ENCODE data around the gene HOXC12. TPM values are rescaled to one million over a fixed set of nuclear protein-coding genes. Genes with fewer than 3 reads are reported as not detected.

HOXC12 gene
- total and polyA plus RNA-seq, 3 experiments from 2014 or later = not detected

DNA sequence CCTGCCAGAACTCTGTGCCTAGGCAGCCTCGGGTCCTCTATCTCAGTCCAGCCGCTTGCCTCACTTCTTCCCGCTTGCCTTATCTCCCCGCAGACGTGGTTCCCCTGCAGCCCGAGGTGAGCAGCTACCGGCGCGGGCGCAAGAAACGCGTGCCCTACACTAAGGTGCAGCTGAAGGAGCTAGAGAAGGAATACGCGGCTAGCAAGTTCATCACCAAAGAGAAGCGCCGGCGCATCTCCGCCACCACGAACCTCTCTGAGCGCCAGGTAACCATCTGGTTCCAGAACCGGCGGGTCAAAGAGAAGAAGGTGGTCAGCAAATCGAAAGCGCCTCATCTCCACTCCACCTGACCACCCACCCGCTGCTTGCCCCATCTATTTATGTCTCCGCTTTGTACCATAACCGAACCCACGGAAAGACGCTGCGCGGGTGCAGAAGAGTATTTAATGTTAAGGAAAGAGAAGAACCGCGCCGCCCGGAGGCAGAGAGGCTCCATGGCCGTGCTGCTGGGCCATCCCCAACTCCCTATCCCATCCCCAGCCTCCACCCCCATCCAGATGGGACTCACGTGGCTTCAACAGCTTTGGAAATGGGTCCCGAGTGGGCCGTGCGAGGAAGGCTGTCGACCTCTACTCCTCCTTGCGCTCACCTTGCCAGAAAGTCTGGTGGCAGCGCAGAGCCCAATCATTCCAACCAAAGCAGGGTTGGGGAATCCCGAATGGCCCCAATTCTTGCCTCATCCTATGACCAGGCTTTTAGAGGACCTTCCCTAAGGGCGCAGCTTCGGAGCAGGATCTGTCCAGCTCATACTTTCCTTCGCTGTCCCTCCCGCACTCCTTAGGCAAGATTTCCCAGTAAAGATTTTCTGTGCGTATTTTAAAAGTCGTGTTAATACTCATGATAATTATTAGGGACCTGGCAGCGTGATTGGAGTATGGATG lies 9.5 kb upstream of the HOXC12 start:
- Histone ChIP-seq H3K4me1 (ENCODE audit: insufficient read depth, low read length) (no peaks in the 10 kb centered on the region), H3K9me3 (ENCODE audit: low read length) (no peaks in the 10 kb centered on the region), H3K27me3 (ENCODE audit: insufficient read depth, low read length, poor library complexity, severe bottlenecking) (peaks cover 76% of the 10 kb centered on the region), H3K36me3 (ENCODE audit: insufficient read depth, low read length) (no peaks in the 10 kb centered on the region), H3K4me3 (ENCODE audit: low read length) (no peak overlapping the region), H3K27ac (ENCODE audit: low read depth, low read length) (no peak overlapping the region)
- H3K36me3 Mint-ChIP-seq = no peaks in the 10 kb centered on the region
- peak overlapping the region in 1 of 7 donors; percentile 14 for H3K4me3 Mint-ChIP-seq
- no peak for DNase-seq
- no peak overlapping the region for H3K27ac Mint-ChIP-seq
- peaks cover under 1 to 7% (median 6%) of the 10 kb centered on the region in 3 donors for H3K4me1 Mint-ChIP-seq
- CTCF ChIA-PET = no interaction called here
- POLR2A ChIA-PET = no interaction called here
- peaks cover 91 to 98% of the 10 kb centered on the region in 2 donors for H3K27me3 Mint-ChIP-seq
- peaks cover 0 to 2% (median 0%) of the 10 kb centered on the region in 5 donors for H3K9me3 Mint-ChIP-seq

GRCh38 chr12:53947743-53948142 lies 7.0 kb upstream of the HOXC12 start:
- H3K27me3 Mint-ChIP-seq = peaks cover 93 to 100% of the 10 kb centered on the region in 2 donors
- no peak for DNase-seq
- H3K36me3 ChIP-seq (ENCODE audit: insufficient read depth, low read length) = no peaks in the 10 kb centered on the region
- CTCF ChIA-PET = no interaction called here
- no peak overlapping the region for H3K27ac ChIP-seq (ENCODE audit: low read depth, low read length)
- no peaks in the 10 kb centered on the region for H3K36me3 Mint-ChIP-seq
- peaks cover 91% of the 10 kb centered on the region for H3K27me3 ChIP-seq (ENCODE audit: insufficient read depth, low read length, poor library complexity, severe bottlenecking)
- POLR2A ChIA-PET = no interaction called here
- no peaks in the 10 kb centered on the region for H3K9me3 ChIP-seq (ENCODE audit: low read length)
- H3K4me3 ChIP-seq (ENCODE audit: low read length) = no peak overlapping the region
- peaks cover 8% of the 10 kb centered on the region for H3K4me1 ChIP-seq (ENCODE audit: insufficient read depth, low read length)
- no peak overlapping the region for H3K4me3 Mint-ChIP-seq
- peaks cover 0 to 2% (median 0%) of the 10 kb centered on the region in 5 donors for H3K9me3 Mint-ChIP-seq
- H3K27ac Mint-ChIP-seq = peak overlapping the region in 1 of 8 donors; percentile 68
- H3K4me1 Mint-ChIP-seq = peaks cover 6 to 21% (median 6%) of the 10 kb centered on the region in 3 donors

- no peak for DNase-seq
- no peaks in the 10 kb centered on the region for H3K9me3 ChIP-seq (ENCODE audit: low read length)
- ChIA-PET POLR2A (no interaction called here), CTCF (no interaction called here)
- Mint-ChIP-seq H3K4me3 (peak overlapping the region in 2 of 7 donors; percentile 6 to 52), H3K27me3 (peaks cover 95 to 100% of the 10 kb centered on the region in 2 donors), H3K36me3 (no peaks in the 10 kb centered on the region), H3K27ac (peak overlapping the region in 2 of 8 donors; percentile 43 to 68), H3K4me1 (peaks cover 11 to 26% (median 11%) of the 10 kb centered on the region in 3 donors), H3K9me3 (peaks cover 0 to 5% (median 3%) of the 10 kb centered on the region in 5 donors)
- H3K4me3 ChIP-seq (ENCODE audit: low read length) = no peak overlapping the region
- H3K27ac ChIP-seq (ENCODE audit: low read depth, low read length) = no peak overlapping the region
- H3K36me3 ChIP-seq (ENCODE audit: insufficient read depth, low read length) = no peaks in the 10 kb centered on the region
- H3K4me1 ChIP-seq (ENCODE audit: insufficient read depth, low read length) = peaks cover 8% of the 10 kb centered on the region
- H3K27me3 ChIP-seq (ENCODE audit: insufficient read depth, low read length, poor library complexity, severe bottlenecking) = peaks cover 91% of the 10 kb centered on the region
Measured at GRCh38 chr12:53948650-53949593, 5.8 kb upstream of the HOXC12 start.

DNA sequence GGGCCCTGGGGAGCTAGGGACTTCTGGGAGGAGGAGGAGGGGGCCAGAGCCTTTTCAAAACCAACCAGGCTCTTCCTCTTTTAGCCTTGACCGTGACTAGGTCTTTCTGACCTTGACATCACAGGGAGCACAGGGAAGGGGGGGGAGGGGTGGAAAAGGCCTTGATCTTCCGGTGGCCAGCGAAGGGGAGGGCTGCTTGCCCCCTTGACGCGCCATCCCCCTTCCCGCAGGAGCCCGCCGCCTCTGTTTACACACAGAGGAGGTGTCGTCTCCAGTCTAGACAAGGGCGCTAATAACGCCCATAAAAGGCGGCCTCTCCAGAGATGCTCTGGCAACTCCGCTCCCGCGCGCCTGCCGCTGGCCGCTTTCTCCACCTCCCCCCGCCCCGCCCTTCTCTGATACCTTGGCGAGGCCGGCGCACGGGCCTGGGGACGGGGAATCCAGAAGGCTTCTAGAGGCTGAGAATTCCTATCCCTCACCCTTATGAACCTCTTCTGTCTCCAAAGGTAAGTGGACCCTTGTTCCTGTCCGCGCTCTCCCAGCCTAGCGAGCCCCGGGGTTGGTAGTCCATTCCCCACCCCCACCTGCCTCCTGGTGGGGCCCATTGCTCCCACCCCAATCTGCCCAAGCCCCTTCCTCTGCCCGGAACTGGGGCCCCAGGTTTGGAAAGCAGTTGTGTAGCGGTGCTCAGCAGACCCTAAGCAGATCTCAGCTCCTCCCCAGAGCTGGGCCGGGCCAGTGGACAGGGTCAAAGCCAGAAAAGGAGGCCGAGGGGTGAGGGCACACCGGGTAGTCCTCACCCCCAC lies 4.9 kb upstream of the HOXC12 start:
- no peak overlapping the region for H3K27ac ChIP-seq (ENCODE audit: low read depth, low read length)
- Mint-ChIP-seq H3K27me3 (peaks cover 95 to 100% of the 10 kb centered on the region in 2 donors), H3K36me3 (no peaks in the 10 kb centered on the region), H3K4me1 (peaks cover 10 to 28% (median 11%) of the 10 kb centered on the region in 3 donors), H3K9me3 (peaks cover 0 to 8% (median 3%) of the 10 kb centered on the region in 5 donors), H3K4me3 (peak overlapping the region in 1 of 7 donors; percentile 52), H3K27ac (peak overlapping the region in 2 of 8 donors; percentile 62 to 68)
- peaks cover 8% of the 10 kb centered on the region for H3K4me1 ChIP-seq (ENCODE audit: insufficient read depth, low read length)
- H3K27me3 ChIP-seq (ENCODE audit: insufficient read depth, low read length, poor library complexity, severe bottlenecking) = peaks cover 91% of the 10 kb centered on the region
- POLR2A ChIA-PET = no interaction called here
- H3K36me3 ChIP-seq (ENCODE audit: insufficient read depth, low read length) = no peaks in the 10 kb centered on the region
- no peaks in the 10 kb centered on the region for H3K9me3 ChIP-seq (ENCODE audit: low read length)
- DNase-seq = no peak
- CTCF ChIA-PET = no interaction called here
- H3K4me3 ChIP-seq (ENCODE audit: low read length) = no peak overlapping the region

- H3K36me3 Mint-ChIP-seq = no peaks in the 10 kb centered on the region
- Histone ChIP-seq H3K4me1 (ENCODE audit: insufficient read depth, low read length) (peaks cover 8% of the 10 kb centered on the region), H3K27ac (ENCODE audit: low read depth, low read length) (no peak overlapping the region), H3K4me3 (ENCODE audit: low read length) (no peak overlapping the region), H3K9me3 (ENCODE audit: low read length) (no peaks in the 10 kb centered on the region), H3K36me3 (ENCODE audit: insufficient read depth, low read length) (no peaks in the 10 kb centered on the region), H3K27me3 (ENCODE audit: insufficient read depth, low read length, poor library complexity, severe bottlenecking) (peaks cover 88% of the 10 kb centered on the region)
- peak overlapping the region in 3 of 8 donors; percentile 33 to 68 (median 62) for H3K27ac Mint-ChIP-seq
- CTCF ChIA-PET = no interaction called here
- DNase-seq = no peak
- peaks cover 0 to 8% (median 3%) of the 10 kb centered on the region in 5 donors for H3K9me3 Mint-ChIP-seq
- POLR2A ChIA-PET = no interaction called here
- peaks cover 91 to 95% of the 10 kb centered on the region in 2 donors for H3K27me3 Mint-ChIP-seq
- peak overlapping the region in 1 of 7 donors; percentile 19 for H3K4me3 Mint-ChIP-seq
- H3K4me1 Mint-ChIP-seq = peaks cover 5 to 24% (median 11%) of the 10 kb centered on the region in 3 donors
Measured at GRCh38 chr12:53950437-53950773, 4.3 kb upstream of the HOXC12 start.

DNA sequence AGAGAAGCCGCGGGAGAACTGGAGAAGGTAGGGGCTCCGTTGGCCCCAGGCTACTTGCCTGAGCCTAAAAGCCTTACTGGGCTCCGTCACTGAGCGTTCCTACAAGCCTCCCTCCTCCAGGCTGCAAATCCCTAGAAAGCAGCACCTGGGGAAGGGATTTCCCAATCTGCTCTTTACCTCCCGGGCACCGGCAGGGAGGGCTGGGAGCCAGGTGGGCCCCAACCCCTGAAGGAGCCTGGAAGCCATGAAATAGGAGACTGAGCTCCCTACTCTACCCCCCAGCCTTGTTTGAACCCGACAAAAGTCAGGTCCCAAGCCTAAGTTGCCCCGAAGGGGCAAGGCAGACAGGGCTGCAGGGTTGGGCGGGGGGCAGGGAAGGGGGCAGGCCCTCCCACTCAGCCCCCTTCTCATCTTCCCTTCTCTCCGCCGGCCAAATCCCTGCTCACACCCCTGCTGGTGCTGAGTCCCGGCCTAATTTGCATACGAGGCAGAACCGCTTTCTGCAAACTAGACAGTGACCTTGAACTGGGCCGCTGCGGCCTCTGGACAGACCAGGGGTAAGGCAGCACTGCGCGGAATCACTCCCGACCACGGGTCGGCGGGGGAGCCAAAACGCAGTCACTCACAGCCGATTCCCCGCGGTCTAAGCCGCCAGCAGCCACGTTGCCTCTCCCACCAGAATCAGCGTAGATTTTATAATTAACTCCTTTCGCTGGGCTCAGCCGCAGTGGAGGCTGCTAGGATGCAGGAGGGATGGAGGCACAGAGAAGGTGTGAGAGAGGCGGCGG lies 3.7 kb upstream of the HOXC12 start:
- H3K4me3 Mint-ChIP-seq = peak overlapping the region in 5 of 7 donors; percentile 0 to 63 (median 29)
- H3K4me1 ChIP-seq (ENCODE audit: insufficient read depth, low read length) = peaks cover 11% of the 10 kb centered on the region
- no peaks in the 10 kb centered on the region for H3K9me3 ChIP-seq (ENCODE audit: low read length)
- CTCF ChIA-PET = interaction anchor here (1.2 kb wide), 1 partner anchor 41 kb away, joined by 3 read pairs; no protein-coding TSS in a partner anchor
- peaks cover 0 to 2% (median 0%) of the 10 kb centered on the region in 3 donors for H3K36me3 Mint-ChIP-seq
- H3K4me1 Mint-ChIP-seq = peaks cover 9 to 30% (median 14%) of the 10 kb centered on the region in 3 donors
- no peak for DNase-seq
- no peak overlapping the region for H3K27ac ChIP-seq (ENCODE audit: low read depth, low read length)
- peak overlapping the region in 3 of 8 donors; percentile 8 to 72 (median 63) for H3K27ac Mint-ChIP-seq
- H3K27me3 ChIP-seq (ENCODE audit: insufficient read depth, low read length, poor library complexity, severe bottlenecking) = peaks cover 88% of the 10 kb centered on the region
- peaks cover 91 to 95% of the 10 kb centered on the region in 2 donors for H3K27me3 Mint-ChIP-seq
- no peaks in the 10 kb centered on the region for H3K36me3 ChIP-seq (ENCODE audit: insufficient read depth, low read length)
- H3K9me3 Mint-ChIP-seq = peaks cover 0 to 11% (median 3%) of the 10 kb centered on the region in 5 donors
- POLR2A ChIA-PET = no interaction called here
- no peak overlapping the region for H3K4me3 ChIP-seq (ENCODE audit: low read length)
